GM21390 (cell line): ENCODE results near the gene CCT4.
"Not testable (repeated sequence)": the region's sequence is repeated elsewhere in the genome, so short reads cannot be mapped to it uniquely, and the experiment has no call there.

Source experiments
- ATAC-seq: cut with Tn5 transposase; IDR thresholded peaks from one replicate; pipeline ENCODE4 v1.9.1; 2021; ENCODE audit not compliant: unreplicated experiment

CCT4 gene

GRCh38 chr2:61879351-61879750 lies 9.1 kb downstream of the CCT4 start:
- ATAC-seq: not testable (repeated sequence)

GRCh38 chr2:61878761-61879160 lies 9.7 kb downstream of the CCT4 start:
- no peak for ATAC-seq

- no peak for ATAC-seq
These were observed 10.7 kb downstream of the CCT4 start for GRCh38 chr2:61877571-61878245.

GRCh38 chr2:61876400-61876799 lies 12.1 kb downstream of the CCT4 start:
- no peak for ATAC-seq

- not testable (repeated sequence) for ATAC-seq
These were observed 21.9 kb downstream of the CCT4 start for GRCh38 chr2:61866482-61867089.

GRCh38 chr2:61862085-61862484 lies 26.4 kb downstream of the CCT4 start:
- ATAC-seq: no peak

GRCh38 chr2:61857224-61857623 lies 31.2 kb downstream of the CCT4 start:
- ATAC-seq: no peak

- ATAC-seq: no peak
These were observed 33.2 kb downstream of the CCT4 start for GRCh38 chr2:61855318-61855613.

- peak; percentile 84 for ATAC-seq
These were observed 33.7 kb downstream of the CCT4 start for GRCh38 chr2:61854564-61855317.

- peak; percentile 76 for ATAC-seq
These were observed 34.5 kb downstream of the CCT4 start, which contains the start of gene FAM161A for GRCh38 chr2:61853847-61854563. FAM161A (minus strand) TSS chr2:61854060; CDS start chr2:61854041, 19 bp downstream.

GRCh38 chr2:61853086-61853846 lies 35.2 kb downstream of the CCT4 start:
- ATAC-seq: peak; percentile 65

GRCh38 chr2:61851270-61851669 lies 37.2 kb downstream of the CCT4 start:
- ATAC-seq: not testable (repeated sequence)

- ATAC-seq: no peak
These were observed 43.1 kb downstream of the CCT4 start for GRCh38 chr2:61845320-61845719.

GRCh38 chr2:61841286-61841685 lies 47.2 kb downstream of the CCT4 start:
- no peak for ATAC-seq

GRCh38 chr2:61834893-61835292 lies 53.6 kb downstream of the CCT4 start:
- ATAC-seq: no peak

GRCh38 chr2:61833971-61834370 lies 54.5 kb downstream of the CCT4 start:
- no peak for ATAC-seq

- no peak for ATAC-seq
These were observed 56.1 kb downstream of the CCT4 start for GRCh38 chr2:61832183-61832841.

GRCh38 chr2:61822255-61822654 lies 66.2 kb downstream of the CCT4 start:
- no peak for ATAC-seq
